ENCODE results near the gene APOA4.
A peak's percentile ranks its signal among the peaks of the same experiment; 100 is the strongest.

APOA4 gene

GRCh38 chr11:116792869-116793771 is 30.0 kb downstream of the APOA4 start:
- H3K4me3 ChIP-seq (ENCODE audit: low read depth, low read length): no peak overlapping the region
- in situ Hi-C loops (cut with HindIII; ENCODE audit: low sequenced_read_pairs): no loop called here
- peak; percentile 74 for DNase-seq (ENCODE audit: low read depth, low spot score)
- no peak for TF ChIP-seq CTCF (IDR thresholded peaks at IDR 0.05; ENCODE audit: low read depth, low read length)

GRCh38 chr11:116792144-116792868 is 30.8 kb downstream of the APOA4 start:
- no peak for DNase-seq (ENCODE audit: low read depth, low spot score)
- no peak for TF ChIP-seq CTCF (IDR thresholded peaks at IDR 0.05; ENCODE audit: low read depth, low read length)
- in situ Hi-C loops (cut with HindIII; ENCODE audit: low sequenced_read_pairs): no loop called here
- H3K4me3 ChIP-seq (ENCODE audit: low read depth, low read length): no peak overlapping the region

GRCh38 chr11:116791813-116792143 is 31.3 kb downstream of the APOA4 start, which contains the start of gene APOA5:
Gene APOA5 (minus strand): TSS chr11:116791879. CDS start chr11:116791860, 19 bp downstream.
- no peak for TF ChIP-seq CTCF (IDR thresholded peaks at IDR 0.05; ENCODE audit: low read depth, low read length)
- in situ Hi-C loops (cut with HindIII; ENCODE audit: low sequenced_read_pairs): no loop called here
- DNase-seq (ENCODE audit: low read depth, low spot score): no peak
- no peak within 1 kb of the TSS for H3K4me3 ChIP-seq (ENCODE audit: low read depth, low read length)

- DNase-seq (ENCODE audit: low read depth, low spot score): peak; percentile 55
- H3K4me3 ChIP-seq (ENCODE audit: low read depth, low read length): no peak overlapping the region
- TF ChIP-seq CTCF (IDR thresholded peaks at IDR 0.05; ENCODE audit: low read depth, low read length): peak; percentile 94
- in situ Hi-C loops (cut with HindIII; ENCODE audit: low sequenced_read_pairs): no loop called here
Observed at GRCh38 chr11:116791002-116791812, 31.9 kb downstream of the APOA4 start.

GRCh38 chr11:116790167-116791001 is 32.7 kb downstream of the APOA4 start:
- DNase-seq (ENCODE audit: low read depth, low spot score): no peak
- H3K4me3 ChIP-seq (ENCODE audit: low read depth, low read length): no peak overlapping the region
- no peak for TF ChIP-seq CTCF (IDR thresholded peaks at IDR 0.05; ENCODE audit: low read depth, low read length)
- in situ Hi-C loops (cut with HindIII; ENCODE audit: low sequenced_read_pairs): no loop called here

Data from astrocyte of the spinal cord (primary cell).